ENCODE data around the gene LGMN.

- TF ChIP-seq GATA2 (IDR thresholded peaks at IDR 0.05; ENCODE audit: low read depth, low read length) (no peak), GATA3 (IDR thresholded peaks at IDR 0.05; ENCODE audit: low read depth, low read length) (no peak)
Observed at GRCh38 chr14:92680781-92681650, 67.4 kb downstream of the LGMN start.
